GM21619 (cell line): ENCODE results near the gene C1orf198.

Source experiments
- ATAC-seq: cut with Tn5 transposase; IDR thresholded peaks from one replicate; pipeline ENCODE4 v1.9.1; 2021; ENCODE audit not compliant: unreplicated experiment

Gene C1orf198

DNA sequence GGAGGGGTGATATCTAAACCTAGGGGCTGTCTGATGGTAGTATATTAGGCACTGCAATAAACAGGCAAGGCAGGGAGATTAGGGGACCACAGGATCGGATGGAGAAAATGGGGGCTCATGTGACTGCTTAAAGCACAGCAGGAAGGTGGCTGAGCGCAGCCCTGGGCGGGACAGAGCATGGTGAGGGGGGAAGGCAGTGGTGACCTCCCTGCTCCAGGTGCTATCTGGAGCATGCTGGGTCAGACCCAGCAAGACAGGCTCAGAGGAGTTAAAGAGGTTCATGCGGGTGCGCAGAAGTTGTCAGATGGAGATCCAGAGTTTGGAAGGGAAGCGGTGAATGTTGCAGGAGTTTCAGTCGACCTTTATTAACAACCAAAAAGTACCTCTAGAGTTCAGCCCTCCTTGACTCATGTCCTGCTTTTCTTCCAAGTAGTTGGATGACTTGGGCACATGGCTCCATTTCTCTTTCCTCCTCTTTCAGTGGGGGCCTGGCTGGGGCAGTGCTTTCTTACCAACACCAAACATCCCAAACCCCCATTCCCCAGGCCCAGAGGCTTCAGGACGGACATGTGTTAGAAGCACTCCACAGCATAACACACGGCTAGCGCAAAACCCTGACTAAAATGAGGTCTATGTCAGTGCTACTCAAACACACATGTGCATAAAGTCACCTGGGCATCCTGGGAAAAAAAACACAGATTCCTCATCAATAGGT lies 79.6 kb downstream of the C1orf198 start:
- ATAC-seq: no peak

DNA sequence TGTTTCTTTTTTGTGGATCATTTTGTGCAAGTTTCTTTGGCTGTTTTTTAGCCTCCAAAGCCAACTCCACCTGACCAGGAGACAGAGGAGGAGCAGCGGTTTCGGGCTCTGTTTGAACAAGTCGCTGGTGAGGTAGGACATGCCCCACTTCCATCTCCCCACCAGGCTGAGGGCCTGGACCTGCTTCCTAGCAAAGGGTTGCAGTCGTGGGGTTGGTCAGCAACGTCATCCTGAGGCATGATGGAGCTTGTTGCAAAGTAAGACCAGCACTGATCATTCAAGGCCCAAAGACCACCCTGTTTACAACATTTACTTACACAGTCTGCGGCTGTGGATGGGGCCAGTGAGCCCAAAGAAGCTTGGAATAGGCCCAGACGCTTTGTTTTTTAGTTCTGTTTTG lies 80.8 kb downstream of the C1orf198 start:
- no peak for ATAC-seq
